Suprapubic skin (tissue), 3 donors: ENCODE measurements around the gene MS4A6A.

ENCODE experiments used
- CTCF ChIP-seq, 2 donors: fragments of 200-600 bp in 1 of 2; fragments of 450-650 bp in 1 of 2; sonication (generic) in 1 of 2; IDR thresholded peaks; one replicate each; pipeline ENCODE4 v1.5.1; 2016 to 2019; ENCODE audit warnings: antibody characterized with exemption in 2 of 2, mild to moderate bottlenecking in 1 of 2, moderate library complexity in 1 of 2
- POLR2AphosphoS5 ChIP-seq, 3 donors: sonication (generic); formaldehyde crosslinking; IDR thresholded peaks; one replicate each; pipeline ENCODE4 v1.6.1; 2017; ENCODE audit warnings: antibody characterized with exemption in 3 of 3

GRCh38 chr11:60159868-60160267 lies 23.0 kb downstream of the MS4A6A start:
- TF ChIP-seq CTCF (IDR thresholded peaks at IDR 0.05) (no peak), POLR2AphosphoS5 (IDR thresholded peaks at IDR 0.05) (no peak)
